AG10803 (cell line): Measurements from ENCODE around the gene IL12RB2.

Source experiments
- DNase-seq: peaks from one replicate; pipeline ENCODE4 v3.0.0; 2010; ENCODE audit warnings: low read depth
- H3K4me3 ChIP-seq: 2 replicates; pipeline ENCODE4 v1.5.1; 2011; ENCODE audit warnings: mild to moderate bottlenecking, low read length, control low read depth
- CTCF ChIP-seq: conservative IDR thresholded peaks from 2 replicates; pipeline ENCODE4 v1.5.1; 2011; ENCODE audit warnings: mild to moderate bottlenecking, low read length, control low read depth, inconsistent platforms

The IL12RB2 gene

GRCh38 chr1:67270541-67270940 lies 37.1 kb upstream of the IL12RB2 start:
- no peak for DNase-seq
- TF ChIP-seq CTCF: no peak
- H3K4me3 ChIP-seq: no peak overlapping the region

GRCh38 chr1:67273591-67273990 lies 34.1 kb upstream of the IL12RB2 start:
- TF ChIP-seq CTCF: no peak
- no peak for DNase-seq
- no peak overlapping the region for H3K4me3 ChIP-seq

GRCh38 chr1:67274623-67275325 lies 32.9 kb upstream of the IL12RB2 start:
- DNase-seq: no peak

GRCh38 chr1:67280696-67281095 lies 27.0 kb upstream of the IL12RB2 start:
- no peak overlapping the region for H3K4me3 ChIP-seq
- no peak for TF ChIP-seq CTCF
- no peak for DNase-seq

More at GRCh38 chr1:67274623-67275325, 32.9 kb upstream of the IL12RB2 start:
- TF ChIP-seq CTCF: no peak
- H3K4me3 ChIP-seq: no peak overlapping the region

GRCh38 chr1:67281244-67281643 lies 26.4 kb upstream of the IL12RB2 start:
- DNase-seq: no peak
- no peak overlapping the region for H3K4me3 ChIP-seq
- no peak for TF ChIP-seq CTCF

GRCh38 chr1:67285780-67286488 lies 21.7 kb upstream of the IL12RB2 start:
- TF ChIP-seq CTCF: no peak
- DNase-seq: no peak
- no peak overlapping the region for H3K4me3 ChIP-seq

- TF ChIP-seq CTCF: no peak
- no peak for DNase-seq
- H3K4me3 ChIP-seq: no peak overlapping the region
Measured at GRCh38 chr1:67290236-67290635, 17.4 kb upstream of the IL12RB2 start.
